ENCODE measurements around the gene PAQR3.

- TF ChIP-seq CTCF (IDR thresholded peaks at IDR 0.05; ENCODE audit: borderline replicate concordance, extremely low read depth, low read length, poor library complexity, severe bottlenecking) (no peak), EZH2 (IDR thresholded peaks at IDR 0.05; ENCODE audit: borderline replicate concordance, low read depth, low read length, severe bottlenecking) (no peak)
Observed at GRCh38 chr4:78865451-78865850, 73.8 kb downstream of the PAQR3 start.
